Measurements from ENCODE around the gene AMPD3.

DNA sequence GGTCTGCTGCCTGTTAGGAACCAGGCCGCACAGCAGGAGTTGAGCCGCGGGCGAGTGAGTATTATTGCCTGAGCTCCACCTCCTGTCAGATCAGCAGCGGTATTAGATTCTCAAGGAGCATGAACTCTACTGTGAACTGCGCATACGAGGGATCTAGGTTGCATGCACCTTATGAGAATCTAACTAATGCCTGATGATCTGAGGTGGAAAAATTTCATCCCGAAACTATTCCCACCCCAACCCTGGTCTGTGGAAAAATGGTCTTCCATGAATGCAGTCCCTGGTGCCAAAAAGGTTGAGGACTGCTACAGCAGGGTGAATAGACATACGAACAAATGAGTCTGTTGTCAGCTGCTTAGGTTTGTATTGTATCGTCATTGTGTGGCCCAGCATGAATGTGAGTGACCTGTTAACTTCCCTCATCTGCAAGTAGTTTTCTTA, 56.1 kb downstream of the AMPD3 start:
- TF ChIP-seq FOXK1 (CRISPR knock-in tag; IDR thresholded peaks at IDR 0.05; ENCODE audit: borderline replicate concordance, low read depth) (no peak), SMC3 (IDR thresholded peaks at IDR 0.05; ENCODE audit: low read length) (no peak)

All from HepG2 (cell line).